Peyer's patch (tissue), 4 donors: ENCODE data around the gene PKP4. TPM values are rescaled to one million over a fixed set of nuclear protein-coding genes. Genes with fewer than 3 reads are reported as not detected.

Source experiments
- DNase-seq, 3 donors: peaks; one replicate each; pipeline ENCODE4 v3.0.0-alpha.2; 2017 to 2019
- H3K27ac ChIP-seq, 4 donors: fragments of 200-600 bp; sonication (generic); one replicate each; pipeline ENCODE4 v1.5.1; 2016 to 2019
- H3K27me3 ChIP-seq, 2 donors: fragments of 200-600 bp; sonication (generic); one replicate each; pipeline ENCODE4 v1.5.1; 2019
- H3K36me3 ChIP-seq, 3 donors: fragments of 200-600 bp; sonication (generic); one replicate each; pipeline ENCODE4 v1.5.1; 2016 to 2019
- H3K4me1 ChIP-seq, 4 donors: fragments of 200-600 bp; sonication (generic); one replicate each; pipeline ENCODE4 v1.5.1; 2016 to 2019
- H3K4me3 ChIP-seq, 4 donors: fragments of 200-600 bp; sonication (generic); 1 replicate in 3 of 4; 2 replicates in 1 of 4; pipeline ENCODE4 v1.5.1; 2016 to 2019; ENCODE audit warnings: mild to moderate bottlenecking in 1 of 4
- H3K9me3 ChIP-seq, 4 donors: fragments of 200-600 bp; sonication (generic); one replicate each; pipeline ENCODE4 v1.5.1; 2016 to 2019; ENCODE audit warnings: mild to moderate bottlenecking in 1 of 4
- CTCF ChIP-seq, 6 experiments: fragments of 450-650 bp in 4 of 6; fragments of 200-600 bp in 2 of 6; sonication (generic) in 1 of 6; IDR thresholded peaks; one replicate each; pipeline ENCODE4 v1.5.1; 2017 to 2019; ENCODE audit warnings: antibody characterized with exemption in 6 of 6, mild to moderate bottlenecking in 3 of 6, moderate library complexity in 1 of 6
- POLR2A ChIP-seq, 2 donors: fragments of 450-650 bp; IDR thresholded peaks; one replicate each; pipeline ENCODE4 v1.5.1; 2017; ENCODE audit warnings: antibody characterized with exemption in 2 of 2, mild to moderate bottlenecking in 2 of 2, moderate library complexity in 2 of 2
- total RNA-seq, 4 donors: library from RNA; depleted of rRNA; stranded (reverse); fragments of >200 nt; gene quantifications; one replicate each; pipeline ENCODE4 v1.1.0, GENCODE V29; 2016

PKP4 gene
- total RNA-seq, 4 donors from 2014 or later, result 67.8 to 168 (median 117) TPM

GRCh38 chr2:158685646-158686045 is 228.9 kb downstream of the PKP4 start:
- Histone ChIP-seq H3K27me3 (no peaks in the 10 kb centered on the region), H3K4me1 (no peaks in the 10 kb centered on the region), H3K36me3 (no peaks in the 10 kb centered on the region), H3K9me3 (no peaks in the 10 kb centered on the region), H3K27ac (no peak overlapping the region), H3K4me3 (no peak overlapping the region)
- TF ChIP-seq POLR2A (IDR thresholded peaks at IDR 0.05) (no peak), CTCF (IDR thresholded peaks at IDR 0.05) (no peak)
- DNase-seq, result no peak

GRCh38 chr2:158686210-158686691 is 229.5 kb downstream of the PKP4 start:
- Histone ChIP-seq H3K27me3 (no peaks in the 10 kb centered on the region), H3K9me3 (no peaks in the 10 kb centered on the region), H3K4me1 (no peaks in the 10 kb centered on the region), H3K36me3 (no peaks in the 10 kb centered on the region), H3K27ac (no peak overlapping the region), H3K4me3 (no peak overlapping the region)
- no peak for DNase-seq
- no peak for TF ChIP-seq POLR2A (IDR thresholded peaks at IDR 0.05)

- no peaks in the 10 kb centered on the region for H3K4me1 ChIP-seq
- TF ChIP-seq POLR2A (IDR thresholded peaks at IDR 0.05), result no peak
- TF ChIP-seq CTCF (IDR thresholded peaks at IDR 0.05), result no peak
- no peak overlapping the region for H3K4me3 ChIP-seq
Observed at GRCh38 chr2:158687315-158687714, 230.6 kb downstream of the PKP4 start.

GRCh38 chr2:158688721-158689120 is 232.0 kb downstream of the PKP4 start:
- Histone ChIP-seq H3K27me3 (no peaks in the 10 kb centered on the region), H3K4me3 (no peak overlapping the region), H3K27ac (no peak overlapping the region), H3K9me3 (no peaks in the 10 kb centered on the region), H3K4me1 (no peaks in the 10 kb centered on the region), H3K36me3 (no peaks in the 10 kb centered on the region)
- DNase-seq, result no peak
- no peak for TF ChIP-seq POLR2A (IDR thresholded peaks at IDR 0.05)
- no peak for TF ChIP-seq CTCF (IDR thresholded peaks at IDR 0.05)

More at GRCh38 chr2:158687315-158687714, 230.6 kb downstream of the PKP4 start:
- DNase-seq, result no peak
- no peaks in the 10 kb centered on the region for H3K9me3 ChIP-seq
- H3K36me3 ChIP-seq, result no peaks in the 10 kb centered on the region
- no peak overlapping the region for H3K27ac ChIP-seq
- no peaks in the 10 kb centered on the region for H3K27me3 ChIP-seq

- Histone ChIP-seq H3K4me1 (no peaks in the 10 kb centered on the region), H3K27ac (no peak overlapping the region), H3K36me3 (no peaks in the 10 kb centered on the region), H3K4me3 (no peak overlapping the region), H3K27me3 (no peaks in the 10 kb centered on the region), H3K9me3 (no peaks in the 10 kb centered on the region)
- TF ChIP-seq CTCF (IDR thresholded peaks at IDR 0.05) (no peak), POLR2A (IDR thresholded peaks at IDR 0.05) (no peak)
- DNase-seq, result no peak
Observed at GRCh38 chr2:158689391-158689790, 232.6 kb downstream of the PKP4 start.

- DNase-seq, result no peak
- no peaks in the 10 kb centered on the region for H3K9me3 ChIP-seq
- H3K4me1 ChIP-seq, result no peaks in the 10 kb centered on the region
- H3K4me3 ChIP-seq, result no peak overlapping the region
- no peaks in the 10 kb centered on the region for H3K27me3 ChIP-seq
- TF ChIP-seq POLR2A (IDR thresholded peaks at IDR 0.05) (no peak), CTCF (IDR thresholded peaks at IDR 0.05) (no peak)
- H3K36me3 ChIP-seq, result no peaks in the 10 kb centered on the region
- no peak overlapping the region for H3K27ac ChIP-seq
Observed at GRCh38 chr2:158690823-158691222, 234.1 kb downstream of the PKP4 start.
